Measurements from ENCODE around the gene SLK. TPM values are rescaled to one million over a fixed set of nuclear protein-coding genes. Genes with fewer than 3 reads are reported as not detected.

The SLK gene
- polyA plus RNA-seq, 10 donors = 25.6 to 38.2 (median 30.3) TPM

DNA sequence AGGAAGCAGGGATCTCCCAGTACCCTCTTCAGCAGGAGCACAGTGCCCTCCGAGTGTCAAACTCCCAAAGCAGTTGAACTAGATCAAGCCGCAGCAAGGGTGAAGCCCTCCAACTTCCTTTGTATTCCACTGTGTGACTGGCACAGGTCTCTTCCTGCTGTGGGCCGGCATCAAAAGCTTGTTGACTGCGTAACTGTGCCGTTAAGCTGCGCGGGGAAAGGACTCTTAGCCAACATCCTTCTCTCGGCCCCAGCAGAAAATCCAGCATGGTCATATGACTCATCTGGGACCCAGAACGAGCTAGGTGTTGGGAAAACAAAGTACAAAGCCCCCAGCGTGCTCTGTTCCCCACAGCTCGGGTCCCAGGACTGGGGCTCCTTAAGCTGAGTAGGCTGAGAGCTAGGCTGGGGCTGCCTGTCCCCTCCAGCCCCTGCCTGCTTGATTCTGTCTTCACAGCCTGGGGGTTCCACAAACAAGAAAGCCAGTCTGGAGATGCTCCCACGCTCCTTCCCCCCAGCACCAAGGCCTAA is 66.5 kb downstream of the SLK start:
- no peak for DNase-seq

DNA sequence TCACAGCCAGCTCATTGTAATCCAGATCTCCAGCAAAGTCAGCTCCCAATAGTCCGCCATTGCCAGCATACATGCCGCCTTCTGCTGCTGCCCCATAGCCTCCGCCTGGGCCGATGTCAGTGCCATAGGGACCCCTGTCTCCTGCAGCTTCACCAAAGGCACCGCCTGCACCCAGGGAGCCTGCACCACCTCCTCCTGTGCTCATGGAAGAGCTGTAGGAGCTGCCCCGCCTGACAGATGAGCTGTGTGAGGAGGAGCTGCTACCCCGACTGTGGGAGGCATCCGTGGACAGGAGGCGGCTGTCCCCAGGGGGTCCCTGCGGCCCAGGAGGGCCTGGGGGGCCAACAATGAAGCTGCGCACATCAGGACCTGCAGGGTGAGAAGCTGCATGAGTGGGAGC is 67.0 kb downstream of the SLK start:
- no peak for DNase-seq

DNA sequence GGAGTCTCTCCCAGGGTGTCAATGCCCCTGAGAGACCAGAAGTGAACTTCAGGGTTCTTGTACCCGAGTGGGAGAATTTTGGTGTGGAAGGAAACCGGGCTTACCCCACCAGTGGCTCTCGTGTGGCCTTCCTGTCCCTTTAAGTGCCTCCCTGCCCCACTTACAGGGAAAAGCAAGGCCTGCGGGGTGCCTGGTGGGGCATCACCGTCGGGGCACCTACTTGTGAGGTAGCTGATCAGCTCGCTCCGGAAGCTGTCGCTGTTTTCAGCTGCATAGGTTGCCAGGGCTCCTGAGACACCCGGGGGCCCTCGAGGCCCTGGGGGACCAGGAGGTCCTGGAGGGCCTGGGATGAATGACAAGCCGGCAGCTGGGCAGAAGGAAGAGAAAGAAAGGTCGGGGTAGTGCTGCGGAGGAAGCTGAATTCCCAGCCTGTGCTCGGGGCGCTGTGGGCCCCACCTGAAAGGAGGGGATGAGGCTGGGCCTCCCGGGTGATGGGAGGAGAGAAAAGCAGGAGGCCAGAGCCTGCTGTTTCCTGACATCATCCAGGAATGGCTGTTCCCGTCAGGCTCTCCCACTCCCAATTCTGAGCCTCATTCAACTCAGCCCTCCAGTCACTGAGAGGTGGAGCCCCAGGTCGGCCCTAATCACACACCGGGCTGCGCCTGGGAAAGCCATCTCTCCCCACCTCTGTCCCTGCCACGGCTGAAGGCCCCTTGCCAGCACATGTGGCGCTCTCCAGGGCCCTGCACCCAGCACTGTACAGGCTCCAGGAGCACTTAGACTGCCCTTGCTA is 67.7 kb downstream of the SLK start:
- no peak for DNase-seq

DNA sequence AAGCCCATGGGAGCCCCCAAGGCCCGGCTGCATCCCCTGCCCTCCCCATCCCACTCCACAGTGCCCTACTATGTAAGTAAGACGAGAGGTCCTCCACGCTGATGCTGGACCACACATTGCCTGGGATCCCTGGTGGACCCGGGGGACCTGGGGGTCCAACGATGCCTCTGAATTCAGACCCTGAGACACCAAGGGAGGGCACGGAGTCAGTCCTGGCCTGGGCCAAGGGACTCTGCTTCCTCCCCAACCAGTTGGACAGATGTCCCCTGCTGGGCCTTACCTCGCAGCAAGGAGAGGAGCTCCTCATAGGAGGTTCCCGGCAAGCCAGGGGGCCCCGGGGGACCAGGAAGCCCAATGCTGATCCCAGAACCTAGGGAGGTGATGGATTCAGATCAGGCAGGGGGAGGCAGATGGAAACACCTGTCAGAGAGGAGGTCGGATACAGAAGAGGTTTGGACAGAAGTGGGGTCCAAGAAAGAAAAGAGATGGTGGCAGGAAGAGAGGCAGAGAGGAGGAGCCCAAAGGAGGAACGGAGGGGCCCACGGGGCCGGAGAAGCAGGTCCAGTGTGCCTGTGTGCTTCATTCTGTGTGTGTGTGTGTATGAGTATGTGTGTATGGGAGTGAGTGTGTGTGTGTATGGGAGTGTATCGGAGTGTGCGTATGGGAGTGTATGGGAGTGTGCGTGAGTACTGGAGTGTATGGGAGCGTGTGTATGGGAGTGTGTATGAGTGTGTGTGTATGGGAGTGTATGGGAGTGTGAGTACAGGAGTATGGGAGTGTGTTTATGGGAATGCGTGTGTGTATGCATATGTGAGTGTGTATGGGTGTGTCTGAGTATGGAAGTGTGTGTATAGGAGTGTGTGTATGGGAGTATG is 68.5 kb downstream of the SLK start:
- DNase-seq = no peak

DNA sequence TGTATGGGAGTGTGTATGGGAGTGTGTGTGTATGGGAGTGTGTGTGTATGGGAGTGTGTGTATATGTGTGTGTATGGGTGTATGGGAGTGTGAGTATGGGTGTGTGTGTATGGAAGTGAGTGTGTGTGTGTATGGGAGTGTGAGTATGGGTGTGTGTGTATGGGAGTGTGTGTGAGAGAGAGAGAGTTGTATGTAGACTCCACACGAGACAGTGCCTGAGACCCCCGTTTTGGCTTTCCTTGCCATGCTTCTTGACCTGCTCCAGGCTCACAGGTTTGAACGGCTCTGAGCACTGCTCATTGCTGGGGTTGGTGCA is 69.1 kb downstream of the SLK start:
- DNase-seq = no peak

DNA sequence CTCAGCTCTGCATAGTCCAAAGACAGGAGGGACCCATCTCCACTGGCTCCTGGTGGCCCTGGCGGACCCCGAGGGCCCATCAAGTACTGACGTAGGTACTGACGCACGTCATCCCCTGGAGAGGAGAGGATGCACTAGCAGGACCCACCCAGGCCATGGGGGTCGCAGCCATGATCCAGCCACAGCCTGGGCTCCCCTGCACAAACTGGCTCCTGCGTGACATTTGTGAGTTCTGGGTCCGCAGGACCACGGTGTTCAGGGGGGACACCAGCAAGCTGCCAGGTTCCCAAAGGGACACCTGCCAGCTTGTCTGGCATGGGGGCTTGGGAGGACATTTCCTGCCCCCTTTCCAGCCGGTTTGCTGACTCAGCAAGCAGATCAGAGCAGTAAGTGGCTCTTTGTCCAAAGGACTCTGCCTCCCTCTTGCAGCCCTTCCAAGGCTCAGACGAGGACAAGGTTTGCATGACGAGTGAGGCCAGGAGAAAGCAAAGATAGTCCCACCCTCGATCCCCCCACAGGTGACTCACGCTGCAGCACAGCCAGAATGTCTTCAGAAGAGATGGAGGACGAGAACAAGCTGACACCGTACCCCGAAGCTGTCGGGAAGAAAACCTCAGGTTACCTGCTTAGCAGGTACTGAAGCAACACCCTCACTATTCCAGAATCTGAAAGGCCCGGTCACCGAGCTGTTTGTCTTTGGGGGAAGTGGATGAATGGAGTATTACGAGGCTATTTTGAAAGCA is 69.7 kb downstream of the SLK start:
- no peak for DNase-seq

DNA sequence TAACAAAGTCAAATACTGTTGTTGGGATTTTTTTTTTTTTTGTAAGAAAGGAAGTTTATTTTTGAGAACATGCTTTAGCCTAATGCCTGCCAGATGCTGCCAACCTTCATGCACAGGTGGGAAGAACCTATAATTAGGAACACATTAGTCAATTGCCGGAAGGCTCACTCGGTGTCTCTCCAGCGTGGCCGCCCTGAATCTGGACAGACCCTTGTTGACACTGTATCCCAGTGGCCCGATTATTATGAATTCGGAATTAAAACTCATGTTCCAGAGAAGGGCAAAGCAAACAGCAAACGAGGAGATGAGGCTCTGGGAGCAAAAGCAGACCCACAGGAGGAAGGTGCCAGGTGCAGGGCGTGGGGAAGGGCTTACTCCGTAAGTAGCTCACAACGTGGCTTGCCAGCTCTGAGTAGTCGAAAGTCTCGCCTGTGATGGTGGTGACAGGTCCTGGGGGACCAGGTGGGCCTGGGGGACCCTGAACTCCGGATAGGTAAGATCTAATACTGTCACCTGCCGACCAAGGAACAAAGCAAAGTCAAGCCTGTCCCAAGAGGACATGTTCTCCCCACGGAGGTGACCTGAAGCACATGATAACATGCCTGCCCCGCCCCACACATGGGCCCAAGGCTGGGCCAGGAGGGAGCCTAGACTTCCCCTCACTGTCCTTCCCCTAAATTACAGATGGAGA is 70.5 kb downstream of the SLK start:
- no peak for DNase-seq

DNA sequence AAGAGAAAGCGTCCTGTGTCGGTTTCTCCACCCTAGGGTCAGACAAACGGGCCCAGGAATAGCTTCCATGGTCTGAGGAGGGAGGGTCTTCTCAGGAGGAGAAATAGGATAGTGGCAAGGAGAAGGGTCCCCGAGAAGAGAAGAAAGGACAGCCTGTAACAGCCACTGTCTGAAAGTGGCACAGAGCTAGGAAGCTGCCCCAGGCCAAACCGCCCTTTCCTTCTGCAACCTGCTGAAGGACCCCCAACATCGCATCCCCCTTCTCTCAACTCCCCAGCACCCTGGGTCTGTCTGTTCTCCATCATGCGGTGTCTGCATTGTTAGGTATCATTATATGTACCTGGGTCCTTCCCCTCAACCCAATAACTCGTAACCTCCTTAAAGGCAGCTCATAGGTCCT is 71.6 kb downstream of the SLK start:
- DNase-seq = no peak

DNA sequence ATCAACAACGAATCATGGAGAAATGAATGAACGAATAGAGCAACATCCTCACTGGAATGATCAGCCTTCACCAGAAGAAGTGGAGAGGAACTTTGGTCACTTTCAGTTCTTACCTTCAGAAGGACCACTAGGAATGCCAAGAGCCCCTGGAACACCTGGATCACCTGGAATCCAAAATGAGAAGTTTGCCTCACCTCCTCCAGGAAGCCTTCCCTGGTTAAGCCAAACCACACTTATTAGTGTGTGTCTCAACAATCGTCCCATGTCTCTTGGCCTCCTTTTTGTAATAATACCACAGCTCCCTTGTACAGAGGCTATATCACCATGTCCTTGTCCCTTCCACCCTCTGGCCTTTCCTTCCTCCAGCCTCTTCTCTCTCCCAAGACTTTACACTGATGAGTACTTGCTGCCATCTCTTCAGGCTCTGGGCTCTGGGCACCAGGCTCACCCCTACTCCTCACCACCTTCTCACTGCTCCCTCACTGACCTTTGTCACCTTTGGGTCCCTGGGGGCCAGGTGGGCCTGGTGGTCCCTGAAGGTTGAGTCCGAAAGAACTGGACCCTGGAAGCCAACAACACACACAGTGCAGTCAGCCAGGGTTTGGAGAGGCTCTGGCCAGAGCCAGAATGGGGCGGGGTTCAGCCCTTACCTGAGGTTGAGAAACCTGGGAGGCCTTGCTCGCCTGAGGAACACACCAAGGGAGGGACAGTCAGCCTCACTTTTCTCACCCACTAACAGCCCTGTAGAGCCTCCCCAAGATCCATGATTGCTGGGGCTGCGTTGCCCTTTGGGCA is 72.2 kb downstream of the SLK start:
- no peak for DNase-seq

DNA sequence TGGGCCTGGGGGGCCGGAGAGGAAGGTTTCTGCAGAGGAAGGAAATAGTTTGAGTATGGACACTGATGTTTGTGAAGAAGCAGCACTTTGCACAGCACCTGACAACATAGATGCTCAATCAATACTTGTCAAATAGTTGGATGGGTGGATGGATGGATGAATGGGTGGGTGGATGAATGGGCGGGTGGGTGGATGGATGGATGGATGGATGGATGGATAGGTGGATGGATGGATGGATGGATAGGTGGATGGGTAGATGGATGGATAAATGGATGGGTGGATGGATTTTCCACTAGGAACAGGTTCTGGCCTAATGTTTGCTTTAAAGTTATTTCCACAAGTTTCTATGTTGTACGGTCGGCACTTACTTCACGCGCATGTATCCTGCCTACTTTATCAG is 73.4 kb downstream of the SLK start:
- no peak for DNase-seq

DNA sequence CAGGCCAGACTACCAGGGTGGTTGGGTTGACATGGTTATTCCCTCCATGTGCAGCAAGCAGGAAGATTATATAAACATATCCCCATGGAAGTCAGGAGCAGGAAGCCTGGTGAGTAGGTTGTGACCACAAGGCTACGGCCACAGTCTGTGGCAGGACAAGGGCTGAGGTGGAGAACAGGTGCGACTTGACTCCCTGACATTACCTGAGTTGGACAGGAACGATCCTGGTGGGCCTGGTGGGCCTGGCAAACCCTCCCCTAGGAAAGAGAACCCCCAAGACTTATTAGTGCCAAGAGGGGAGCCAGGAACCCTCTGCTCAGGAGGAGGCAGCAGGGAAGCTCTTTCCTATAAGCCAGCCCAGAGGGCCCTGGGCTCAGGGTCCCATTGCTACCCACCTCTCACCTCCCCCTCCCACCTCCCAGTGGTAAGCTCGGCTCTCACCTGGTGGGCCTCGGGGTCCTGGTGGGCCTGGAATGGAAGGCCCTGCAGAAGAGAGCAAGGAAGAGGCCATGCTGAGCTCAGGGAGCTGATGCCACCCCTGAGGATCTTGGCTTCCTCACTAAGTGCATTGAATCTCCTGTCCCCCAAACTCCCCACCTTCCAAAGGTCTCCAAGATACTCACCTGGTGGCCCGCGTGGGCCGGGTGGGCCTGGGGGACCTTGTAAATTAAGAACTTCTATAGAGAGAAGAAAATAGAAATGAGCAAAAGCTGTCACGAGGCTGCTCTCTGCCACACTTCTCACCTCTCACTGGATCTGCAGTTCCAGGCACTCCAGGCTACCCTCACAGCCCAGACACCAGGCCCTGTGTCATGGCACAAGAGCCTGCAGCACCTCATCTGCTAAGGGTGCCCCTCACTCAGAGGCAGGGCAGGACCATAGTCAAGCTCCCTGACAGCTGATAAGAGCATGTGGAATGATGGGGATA is 74.2 kb downstream of the SLK start:
- no peak for DNase-seq

DNA sequence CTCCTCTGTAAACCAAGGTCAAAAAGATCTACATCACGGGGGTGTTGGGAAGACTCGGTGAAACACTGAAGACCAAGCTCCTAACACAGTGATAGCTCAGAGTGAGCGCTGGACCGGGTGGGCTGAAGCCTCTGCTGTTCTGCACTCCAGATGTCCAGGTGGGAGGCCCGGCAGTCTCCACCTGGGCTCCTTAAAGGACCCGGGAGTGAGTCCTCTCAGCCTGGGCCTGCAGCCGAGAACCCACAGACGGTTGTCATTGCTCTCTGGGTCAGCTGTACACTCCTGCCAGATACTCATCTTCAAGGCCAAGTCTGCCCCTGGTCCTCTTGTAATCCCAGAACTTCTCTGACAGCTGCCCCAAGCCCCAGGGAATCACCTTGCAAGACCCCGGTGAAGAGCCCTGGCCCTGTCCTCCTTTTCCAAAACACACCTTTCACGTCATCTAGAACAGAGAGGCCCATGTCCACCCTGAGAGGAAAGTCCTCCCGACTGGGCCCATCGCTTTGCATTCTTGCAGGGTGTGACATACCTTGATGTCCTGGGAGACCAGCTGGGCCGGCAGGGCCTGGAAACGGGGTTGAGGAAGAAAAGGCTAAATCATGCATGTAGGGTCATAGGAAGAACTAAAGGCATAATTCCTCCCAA is 75.1 kb downstream of the SLK start:
- DNase-seq = no peak

DNA sequence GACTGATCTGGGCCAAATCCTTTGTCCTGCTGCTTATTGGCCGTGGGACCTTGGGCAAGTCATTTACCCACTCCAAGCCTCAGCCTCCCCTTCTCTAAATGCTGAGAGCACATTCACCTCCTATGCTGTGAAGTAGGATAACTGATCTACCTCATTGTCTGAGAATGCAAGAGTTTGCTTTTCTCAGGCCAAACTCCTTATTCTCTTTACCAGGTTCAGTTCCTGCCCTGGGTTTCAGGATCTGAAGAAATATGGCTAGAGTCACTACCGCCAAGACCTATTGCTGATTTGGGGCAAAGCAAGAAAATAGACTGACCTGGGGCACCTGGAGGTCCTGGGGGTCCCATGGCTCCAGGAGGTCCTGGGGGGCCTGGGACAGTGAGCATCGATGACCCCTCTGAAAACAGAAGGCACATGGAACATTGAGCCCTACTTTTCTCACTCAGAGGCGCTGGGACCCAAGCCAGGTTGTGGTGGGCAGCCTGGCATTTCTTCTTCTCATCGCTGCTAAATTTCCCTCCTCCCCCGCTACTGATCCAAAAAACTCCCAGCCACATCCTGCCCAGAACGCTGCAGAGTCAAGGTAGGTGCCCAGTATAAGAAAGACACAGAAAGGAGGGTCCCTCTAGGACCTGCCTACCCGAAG is 76.4 kb downstream of the SLK start:
- DNase-seq = no peak

DNA sequence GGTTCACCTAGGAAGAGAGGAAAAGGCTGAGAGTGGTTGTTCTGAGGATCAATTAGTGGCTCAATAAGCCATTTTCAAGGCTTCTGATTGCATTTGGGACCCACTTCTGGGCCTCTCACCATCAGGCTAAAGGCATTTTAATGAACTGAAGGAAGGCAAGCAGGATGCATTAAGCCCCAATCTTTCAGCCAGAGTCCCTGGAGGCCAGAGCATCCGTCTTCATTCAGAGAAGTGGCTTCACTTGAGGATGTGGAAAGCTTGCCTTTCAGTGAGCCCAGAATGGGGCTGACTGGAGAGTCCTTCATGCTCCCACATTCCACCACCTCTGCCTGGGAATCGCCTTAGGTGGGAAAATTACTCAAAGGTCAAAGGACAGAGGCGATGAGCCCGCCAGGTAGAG is 76.9 kb downstream of the SLK start:
- no peak for DNase-seq

DNA sequence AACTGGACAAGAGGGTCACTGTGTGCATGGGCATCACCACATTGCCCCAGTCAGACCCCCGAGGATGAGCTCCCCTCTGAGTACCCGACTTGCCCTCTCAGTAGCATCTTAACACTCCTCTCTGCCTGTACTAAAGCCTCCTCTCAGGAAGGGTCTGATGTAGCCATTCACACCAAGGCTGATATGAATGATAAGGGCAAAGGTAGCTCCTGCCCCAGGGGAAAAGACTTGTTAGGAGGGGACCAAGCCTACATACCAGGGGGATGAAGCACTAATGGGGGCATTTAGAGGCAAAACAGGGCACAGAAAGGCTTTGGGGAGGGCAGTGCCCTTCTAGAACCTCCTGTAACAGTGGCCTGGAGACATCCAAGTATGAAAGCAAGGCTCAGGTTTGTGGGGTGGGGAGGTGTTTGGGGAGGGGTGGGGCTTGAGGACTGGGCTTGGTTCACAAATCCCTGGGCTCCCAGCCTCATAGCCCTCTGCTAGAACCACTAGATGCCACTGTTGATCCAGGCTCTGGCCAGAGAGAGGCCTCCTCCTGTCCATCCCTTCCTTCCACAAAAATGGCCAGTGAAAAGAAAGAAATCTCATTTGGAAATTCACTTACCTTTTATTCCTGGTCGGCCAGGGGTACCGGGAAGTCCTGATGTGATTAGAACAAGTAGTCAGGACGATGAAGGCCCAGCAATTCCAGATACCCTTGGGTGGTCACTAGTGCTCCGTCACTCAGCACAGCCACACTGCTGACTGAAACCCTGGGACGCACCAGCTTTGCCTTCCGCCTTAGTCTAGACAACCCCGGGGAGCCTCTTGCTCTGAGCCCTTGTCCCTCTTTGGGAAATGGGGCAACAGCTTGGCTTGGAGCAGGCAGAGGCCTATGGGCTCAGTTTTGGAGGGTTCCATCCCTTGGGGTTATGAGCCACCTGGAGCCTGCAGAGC is 78.5 kb downstream of the SLK start:
- peak in 2 of 3 donors; percentile 13 to 16 for DNase-seq

DNA sequence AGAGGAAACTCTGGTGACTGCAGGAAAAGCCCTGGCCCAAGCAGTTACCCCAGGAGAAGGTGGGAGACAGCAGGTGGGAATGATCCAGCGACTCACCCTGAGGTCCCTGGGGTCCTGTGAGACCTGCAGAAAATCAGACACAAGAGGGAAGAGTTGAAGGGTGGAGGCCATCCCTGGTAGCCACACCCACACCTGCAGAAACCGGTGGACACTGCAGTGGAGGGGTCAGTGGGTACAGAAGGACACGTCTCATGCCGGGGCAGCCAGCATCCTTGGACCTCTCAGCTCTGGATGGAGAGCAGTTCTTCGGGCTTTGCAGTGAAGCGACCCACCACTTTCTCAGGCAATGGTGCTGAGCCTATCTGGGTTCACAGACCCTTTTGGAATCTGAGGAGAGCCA is 79.7 kb downstream of the SLK start:
- DNase-seq = no peak

DNA sequence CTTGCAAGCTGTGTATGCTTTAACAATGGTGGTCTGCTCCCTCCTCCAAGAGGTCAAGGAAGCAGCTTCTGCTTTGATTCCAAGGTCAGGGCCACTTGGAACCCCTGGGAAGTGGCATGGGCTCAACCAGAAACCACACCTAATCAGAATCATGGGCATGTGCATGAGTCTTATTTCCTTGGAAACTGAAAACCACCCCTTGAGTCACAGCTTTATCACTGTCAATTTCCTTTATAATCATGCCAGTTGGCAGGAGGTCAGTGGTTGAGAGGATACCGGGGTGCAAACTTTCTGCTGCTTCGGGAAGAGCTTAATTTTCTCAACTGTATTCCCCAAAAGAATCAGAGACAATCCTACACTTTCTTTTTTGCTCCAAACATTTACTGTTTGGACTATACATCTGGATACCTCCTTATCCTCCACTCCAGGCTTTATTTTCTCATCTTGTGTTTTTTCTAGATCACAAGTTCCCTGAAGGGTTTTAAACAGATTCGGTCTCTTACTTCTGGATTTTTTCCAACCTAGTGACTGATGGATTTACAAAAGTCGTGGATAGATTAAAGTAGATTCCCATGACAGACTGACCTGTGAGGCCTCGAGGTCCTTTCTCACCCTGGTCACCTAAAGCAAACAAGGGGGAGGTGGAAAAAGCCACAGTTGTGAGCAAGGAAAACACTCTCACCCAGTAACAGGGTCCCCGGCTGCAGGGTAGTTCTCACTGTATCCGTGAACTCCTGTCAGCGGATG is 82.7 kb downstream of the SLK start:
- DNase-seq = no peak

Measured in muscle of back (tissue), 11 donors.